ENCODE results near the gene NRXN2. TPM values are rescaled to one million over a fixed set of nuclear protein-coding genes. Genes with fewer than 3 reads are reported as not detected.
A peak's percentile ranks its signal among the peaks of the same experiment; 100 is the strongest.

The NRXN2 gene
- polyA plus RNA-seq, 3 donors: 0.07 TPM; not detected in 2

- WGBS (ENCODE audit: insufficient coverage): 94% methylated on average over 2 of the region's 8 CpGs
- Histone ChIP-seq H3K9me3 (replicated peaks in 1 of 2; ENCODE audit: control insufficient read depth in 1 of 2, insufficient read depth in 1 of 2, low read length in 2 of 2) (no peaks in the 10 kb centered on the region), H3K27ac (ENCODE audit: low read depth in 1 of 2, low read length in 2 of 2) (no peak overlapping the region), H2AFZ (ENCODE audit: insufficient read depth, low read depth, low read length, poor library complexity, severe bottlenecking) (no peak overlapping the region), H3K4me1 (ENCODE audit: control insufficient read depth in 1 of 2, insufficient read depth in 2 of 2, low read length in 2 of 2) (peaks cover 0 to 26% of the 10 kb centered on the region in 2 donors), H3K27me3 (ENCODE audit: control insufficient read depth in 2 of 2, insufficient read depth in 2 of 2, low read length in 2 of 2) (no peaks in the 10 kb centered on the region), H4K20me1 (ENCODE audit: insufficient read depth, low read length) (peaks cover 93% of the 10 kb centered on the region), H3K9ac (ENCODE audit: insufficient read depth, low read length, poor library complexity, severe bottlenecking) (no peak overlapping the region), H3K4me2 (replicated peaks; ENCODE audit: extremely low read depth, low read length, poor library complexity, severe bottlenecking) (no peak overlapping the region), H3K4me3 (replicated peaks in 1 of 3; ENCODE audit: low read depth in 2 of 3, low read length in 3 of 3) (no peak overlapping the region), H3K36me3 (replicated peaks in 1 of 2; ENCODE audit: control insufficient read depth in 1 of 2, insufficient read depth in 2 of 2, low read length in 2 of 2) (peaks cover 73 to 78% of the 10 kb centered on the region in 2 donors), H3K79me2 (ENCODE audit: insufficient read depth, low read length) (peaks cover 42% of the 10 kb centered on the region)
- intact Hi-C loops (cut with micrococcal nuclease): no loop called here
- no peak for TF ChIP-seq CTCF (IDR thresholded peaks at IDR 0.05)
- Mint-ChIP-seq H3K9me3 (no peaks in the 10 kb centered on the region), H3K4me1 (peaks cover 41% of the 10 kb centered on the region), H3K4me3 (no peak overlapping the region), H3K36me3 (peaks cover 67 to 82% of the 10 kb centered on the region in 2 donors), H3K27ac (peak overlapping the region in 3 of 7 donors; percentile 63 to 80 (median 65)), H3K27me3 (ENCODE audit: low read depth in 3 of 3) (peaks cover 0 to 6% (median 3%) of the 10 kb centered on the region in 3 donors)
- DNase-seq: no peak
Observed at GRCh38 chr11:64764753-64765152, 41.8 kb upstream of the NRXN2 start.

GRCh38 chr11:64764040-64764611 is 41.1 kb upstream of the NRXN2 start:
- WGBS (ENCODE audit: insufficient coverage): 64% methylated on average over 4 of the region's 11 CpGs
- peaks cover 61 to 76% of the 10 kb centered on the region in 2 donors for H3K36me3 Mint-ChIP-seq

More at GRCh38 chr11:64764040-64764611, 41.1 kb upstream of the NRXN2 start:
- Histone ChIP-seq H3K9ac (ENCODE audit: insufficient read depth, low read length, poor library complexity, severe bottlenecking) (no peak overlapping the region), H3K27me3 (ENCODE audit: control insufficient read depth in 2 of 2, insufficient read depth in 2 of 2, low read length in 2 of 2) (no peaks in the 10 kb centered on the region), H3K4me2 (replicated peaks; ENCODE audit: extremely low read depth, low read length, poor library complexity, severe bottlenecking) (no peak overlapping the region), H3K27ac (ENCODE audit: low read depth in 1 of 2, low read length in 2 of 2) (peak overlapping the region in 1 of 2 donors; percentile 11), H3K79me2 (ENCODE audit: insufficient read depth, low read length) (peaks cover 36% of the 10 kb centered on the region), H3K36me3 (replicated peaks in 1 of 2; ENCODE audit: control insufficient read depth in 1 of 2, insufficient read depth in 2 of 2, low read length in 2 of 2) (peaks cover 66 to 71% of the 10 kb centered on the region in 2 donors), H4K20me1 (ENCODE audit: insufficient read depth, low read length) (peaks cover 86% of the 10 kb centered on the region), H3K4me1 (ENCODE audit: control insufficient read depth in 1 of 2, insufficient read depth in 2 of 2, low read length in 2 of 2) (peaks cover 0 to 26% of the 10 kb centered on the region in 2 donors), H3K9me3 (replicated peaks in 1 of 2; ENCODE audit: control insufficient read depth in 1 of 2, insufficient read depth in 1 of 2, low read length in 2 of 2) (no peaks in the 10 kb centered on the region), H3K4me3 (replicated peaks in 1 of 3; ENCODE audit: low read depth in 2 of 3, low read length in 3 of 3) (no peak overlapping the region), H2AFZ (ENCODE audit: insufficient read depth, low read depth, low read length, poor library complexity, severe bottlenecking) (no peak overlapping the region)
- H3K9me3 Mint-ChIP-seq: no peaks in the 10 kb centered on the region
- H3K27me3 Mint-ChIP-seq (ENCODE audit: low read depth in 3 of 3): peaks cover 0 to 6% (median 3%) of the 10 kb centered on the region in 3 donors
- DNase-seq: no peak
- intact Hi-C loops (cut with micrococcal nuclease): no loop called here
- TF ChIP-seq CTCF (IDR thresholded peaks at IDR 0.05): no peak
- H3K27ac Mint-ChIP-seq: peak overlapping the region in 4 of 7 donors; percentile 51 to 80 (median 70)
- H3K4me3 Mint-ChIP-seq: peak overlapping the region in 1 of 2 donors; percentile 27
- H3K4me1 Mint-ChIP-seq: peaks cover 41% of the 10 kb centered on the region
